ENCODE results near the gene EHD1. TPM values are rescaled to one million over a fixed set of nuclear protein-coding genes. Genes with fewer than 3 reads are reported as not detected.

EHD1 gene
- total RNA-seq, 1 donor from 2014 or later, result 52.5 TPM

DNA sequence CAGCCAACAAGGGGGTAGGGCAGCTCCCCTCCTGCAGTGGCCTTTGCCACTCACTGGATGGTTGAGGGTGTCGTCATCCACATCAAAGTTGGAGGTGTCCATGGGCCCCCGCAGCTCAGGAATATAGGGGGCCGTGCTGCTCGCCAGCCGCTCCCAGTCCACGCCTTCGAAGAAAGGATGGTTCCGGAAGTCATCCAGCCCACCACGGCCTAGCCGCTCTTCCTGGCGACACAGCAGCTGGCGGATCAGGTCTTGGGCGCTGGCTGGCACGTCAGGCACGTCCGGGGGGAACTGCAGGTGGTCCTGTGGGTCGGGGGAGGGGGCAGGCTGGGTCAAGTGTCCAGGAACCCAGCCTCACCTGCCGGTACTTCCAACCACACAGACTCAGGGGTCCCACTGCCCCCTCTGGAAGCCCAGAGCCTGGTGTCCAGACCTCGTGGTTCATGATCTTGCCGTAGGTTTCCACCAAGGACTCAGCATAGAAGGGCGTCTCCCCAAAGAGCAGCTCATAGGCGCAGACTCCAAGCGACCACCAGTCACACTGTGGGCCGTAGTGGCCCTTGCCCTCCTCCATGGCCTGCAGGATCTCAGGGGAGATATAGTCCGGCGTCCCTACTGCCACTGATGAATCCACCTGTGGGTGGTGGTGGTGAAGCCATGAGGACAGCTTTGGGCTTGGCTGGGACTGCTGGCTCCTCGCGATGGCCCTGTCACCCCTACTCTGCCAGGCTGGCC is 39.7 kb downstream of the EHD1 start:
- DNase-seq, result no peak

GRCh38 chr11:64837887-64838351 is 40.5 kb downstream of the EHD1 start:
- intact Hi-C loops (cut with micrococcal nuclease), result no loop called here
- no peak for ATAC-seq
- DNase-seq, result no peak

More for the DNA sequence above, 39.7 kb downstream of the EHD1 start:
- intact Hi-C loops (cut with micrococcal nuclease), result no loop called here
- no peak for ATAC-seq

- ATAC-seq (no peak), DNase-seq (no peak)
- intact Hi-C loops (cut with micrococcal nuclease), result no loop called here
Measured at GRCh38 chr11:64836448-64837072, 41.9 kb downstream of the EHD1 start.

DNA sequence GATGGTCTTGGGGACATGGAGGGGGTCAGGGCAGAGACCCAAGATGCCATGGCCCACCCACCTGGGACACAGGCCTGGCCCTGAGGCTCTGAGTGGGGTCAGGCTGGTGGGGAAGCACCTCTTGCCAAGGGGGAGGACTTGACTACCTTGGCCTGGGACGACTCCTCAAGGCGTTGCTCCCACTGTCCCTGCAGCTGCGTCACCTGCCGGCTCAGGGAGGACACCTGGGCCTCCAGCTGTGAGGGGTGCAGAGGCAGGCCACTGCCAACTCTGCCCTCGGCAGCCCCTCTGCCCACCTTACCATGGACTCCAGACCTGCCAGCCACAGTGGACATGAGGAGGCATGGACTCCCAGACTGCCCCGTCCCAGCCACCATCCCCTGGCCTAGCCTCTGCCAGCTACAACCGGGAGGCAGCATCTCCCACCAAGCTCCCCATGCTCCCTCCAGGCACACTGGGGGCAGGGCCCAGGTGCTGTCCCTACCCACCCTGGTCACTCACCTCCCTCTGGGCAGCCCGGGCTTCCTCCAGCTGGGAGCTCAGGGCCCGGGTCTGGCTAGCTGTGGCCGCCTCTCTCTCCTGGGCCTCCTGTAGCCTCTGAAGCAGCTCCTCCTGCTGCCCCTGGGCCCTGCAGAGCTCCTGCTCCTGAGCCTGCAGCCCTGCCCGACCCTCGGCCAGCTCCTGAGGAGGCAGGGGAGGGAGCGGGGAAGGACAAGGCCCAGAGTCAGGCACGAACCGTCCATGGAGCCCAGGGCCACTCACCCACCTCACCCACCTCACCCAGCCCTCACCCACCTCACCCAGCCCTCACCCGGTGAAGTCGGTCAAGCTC is 42.6 kb downstream of the EHD1 start:
- ATAC-seq, result no peak
- DNase-seq, result no peak
- intact Hi-C loops (cut with micrococcal nuclease), result no loop called here

- DNase-seq, result no peak
- intact Hi-C loops (cut with micrococcal nuclease), result no loop called here
- ATAC-seq, result no peak
Measured at GRCh38 chr11:64834723-64835615, 43.5 kb downstream of the EHD1 start.

DNA sequence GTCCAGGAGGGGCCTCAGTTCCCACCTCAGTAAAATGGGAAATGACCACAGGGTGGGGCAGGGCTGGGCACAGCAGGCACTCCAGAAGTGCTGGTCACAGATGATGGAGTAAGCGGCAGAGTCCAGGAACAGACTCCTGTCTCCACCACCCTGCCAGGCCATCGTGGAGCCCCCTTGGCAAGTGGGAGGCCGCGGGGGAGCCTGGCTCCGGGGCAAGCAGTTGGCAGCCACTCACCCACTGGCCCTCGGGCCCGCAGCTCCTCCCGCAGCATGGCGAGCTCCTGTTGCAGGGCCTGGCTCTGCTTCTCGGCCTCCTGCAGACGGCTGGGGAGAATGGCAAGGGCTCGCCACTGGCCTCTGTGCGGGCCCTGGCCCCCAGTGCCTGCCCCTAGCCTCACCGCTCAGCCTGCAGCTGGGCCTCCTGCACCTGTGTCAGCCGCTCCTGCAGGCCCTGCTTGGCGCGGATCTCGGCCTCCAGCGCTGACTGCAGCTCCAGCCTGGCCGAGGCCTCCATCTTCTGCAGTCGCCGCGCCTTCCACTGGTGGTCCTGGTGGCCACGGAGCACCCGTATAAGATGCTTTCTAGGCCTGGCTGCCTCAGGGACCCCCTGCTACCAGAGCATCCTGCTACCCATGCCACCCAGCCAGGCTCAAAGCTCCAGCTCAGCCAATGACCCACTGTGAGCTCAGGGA is 44.2 kb downstream of the EHD1 start:
- DNase-seq, result no peak
- intact Hi-C loops (cut with micrococcal nuclease), result no loop called here
- no peak for ATAC-seq

GRCh38 chr11:64833509-64833908 is 44.9 kb downstream of the EHD1 start:
- DNase-seq (no peak), ATAC-seq (no peak)
- intact Hi-C loops (cut with micrococcal nuclease), result no loop called here

DNA sequence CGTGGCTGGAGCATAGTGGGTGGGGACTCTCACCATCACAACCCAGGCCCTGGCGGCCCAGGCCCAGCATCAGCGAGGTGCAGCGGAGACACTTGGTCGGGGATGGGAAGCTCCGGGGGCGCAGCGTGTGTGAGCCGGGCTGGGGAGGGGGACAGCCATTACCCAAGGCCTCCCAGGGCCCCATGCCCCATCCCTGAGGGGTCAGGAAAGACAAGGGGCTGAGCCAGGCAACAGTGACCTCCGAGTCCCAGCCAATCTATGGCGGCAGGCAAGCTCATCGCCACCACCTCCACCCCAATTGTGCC is 45.3 kb downstream of the EHD1 start:
- ATAC-seq (no peak), DNase-seq (no peak)
- intact Hi-C loops (cut with micrococcal nuclease), result no loop called here

DNA sequence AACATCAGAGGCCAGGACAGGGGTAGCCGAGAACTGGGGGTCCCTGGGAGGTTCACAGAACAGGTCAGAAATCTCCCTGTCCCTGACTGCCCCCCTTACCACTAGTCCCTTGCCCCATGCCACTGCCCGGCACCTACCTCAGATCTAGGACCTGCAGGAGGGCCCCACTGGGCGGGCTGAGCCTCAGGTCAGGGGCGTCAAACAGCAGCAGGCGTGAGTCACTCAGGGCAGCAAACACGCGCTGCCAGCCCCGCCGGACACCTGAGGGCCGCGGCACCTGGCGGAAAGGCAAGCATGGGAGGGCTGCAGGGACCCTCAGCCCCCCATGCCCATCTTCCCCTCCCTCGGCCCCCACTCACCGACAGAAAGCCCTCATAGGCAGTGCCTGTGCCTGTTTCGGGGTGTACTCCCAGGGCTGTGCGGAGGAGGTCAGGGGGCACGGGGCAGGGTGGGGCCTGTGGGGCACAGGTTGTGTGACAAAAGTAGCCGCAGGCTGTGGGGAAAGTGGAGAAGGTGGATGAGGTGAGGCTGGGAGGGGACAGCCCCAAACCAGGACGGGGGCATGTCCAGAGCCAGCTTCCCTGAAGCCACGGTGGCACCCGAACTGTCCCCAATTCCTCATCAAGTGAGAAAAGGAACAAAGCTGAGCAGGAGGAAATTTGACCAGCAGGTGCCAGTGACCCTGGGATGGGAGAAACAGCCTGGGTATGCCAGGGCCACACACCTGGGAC is 45.8 kb downstream of the EHD1 start:
- ATAC-seq (no peak), DNase-seq (no peak)
- intact Hi-C loops (cut with micrococcal nuclease), result no loop called here

DNA sequence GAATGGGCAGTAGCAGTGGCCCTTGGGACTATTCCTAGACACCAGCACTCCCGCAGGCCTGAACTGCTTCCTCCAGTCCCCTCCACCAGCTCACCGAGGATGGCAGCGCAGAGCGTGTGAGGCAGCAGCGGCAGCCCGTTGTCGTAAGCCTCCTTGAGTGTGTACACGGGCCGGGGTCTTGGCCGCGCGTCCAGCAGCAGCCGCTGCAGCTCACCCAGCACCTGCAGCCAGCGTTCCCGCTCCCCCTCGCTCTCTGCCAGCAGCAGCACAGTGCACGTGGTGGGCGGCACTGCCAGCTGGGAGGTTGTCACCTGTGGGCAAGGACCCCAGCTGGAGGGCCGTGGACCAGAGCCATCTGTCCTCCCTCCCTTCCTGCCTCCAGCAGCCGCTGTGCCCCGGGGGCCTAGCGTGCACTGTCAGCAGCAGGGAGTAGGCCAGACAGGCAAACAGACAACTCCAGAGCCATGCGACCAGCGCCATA is 47.0 kb downstream of the EHD1 start:
- intact Hi-C loops (cut with micrococcal nuclease), result no loop called here
- no peak for ATAC-seq
- DNase-seq, result no peak

GRCh38 chr11:64829536-64830251 is 48.7 kb downstream of the EHD1 start:
- ATAC-seq (no peak), DNase-seq (no peak)
- intact Hi-C loops (cut with micrococcal nuclease), result no loop called here

- ATAC-seq (no peak), DNase-seq (no peak)
- intact Hi-C loops (cut with micrococcal nuclease), result no loop called here
Measured at GRCh38 chr11:64827451-64827839, 51.0 kb downstream of the EHD1 start.

- DNase-seq (no peak), ATAC-seq (no peak)
- intact Hi-C loops (cut with micrococcal nuclease), result no loop called here
Measured at GRCh38 chr11:64826578-64827450, 51.6 kb downstream of the EHD1 start.

DNA sequence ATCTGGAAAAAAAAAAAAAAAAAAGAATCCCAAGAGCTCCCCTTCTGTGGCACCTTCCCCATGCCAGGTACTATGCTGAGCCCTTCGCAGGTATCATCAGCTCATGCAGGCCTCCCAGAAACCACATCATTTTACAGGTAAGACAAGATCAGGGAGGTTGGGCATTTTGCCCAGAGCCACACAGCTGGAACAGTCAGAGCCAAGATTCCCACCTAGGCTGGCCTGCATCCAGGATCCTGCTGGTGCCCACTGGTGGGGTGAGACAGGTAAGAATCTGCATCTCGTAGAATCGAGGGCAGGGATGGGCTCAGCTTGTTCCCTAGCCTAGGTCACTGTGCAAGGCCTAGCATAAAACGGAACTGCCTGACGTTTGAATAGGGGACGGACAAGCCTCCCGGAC is 52.4 kb downstream of the EHD1 start:
- ATAC-seq, result no peak
- intact Hi-C loops (cut with micrococcal nuclease), result no loop called here
- DNase-seq, result no peak

DNA sequence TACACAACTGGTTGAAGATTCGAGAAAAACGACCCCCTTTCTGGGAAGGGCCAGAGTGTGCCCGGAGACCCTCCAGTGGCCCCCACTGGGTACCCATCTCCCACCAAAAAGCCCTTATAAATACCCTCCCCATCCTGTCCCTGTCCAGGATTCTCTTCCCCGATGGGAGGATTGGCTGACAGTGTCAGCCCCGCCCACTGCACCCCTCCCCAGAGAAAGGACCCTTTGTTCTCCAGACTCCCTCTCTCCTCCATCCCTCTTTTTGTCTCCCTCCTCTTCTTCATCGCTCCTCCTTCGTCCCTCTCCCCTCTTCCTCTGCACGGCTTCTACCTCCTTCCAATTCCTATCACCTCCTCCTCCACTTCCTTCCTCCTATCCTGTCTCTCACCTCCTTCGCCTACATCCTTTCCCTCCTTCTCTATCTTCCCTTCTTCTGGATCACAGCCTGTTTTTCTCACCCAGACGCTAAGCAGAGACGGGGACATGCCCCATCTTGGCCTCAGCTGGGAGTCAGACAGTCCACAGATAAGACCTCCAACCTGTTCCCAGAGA is 54.8 kb downstream of the EHD1 start:
- DNase-seq, result no peak
- ATAC-seq, result no peak
- intact Hi-C loops (cut with micrococcal nuclease), result no loop called here

DNA sequence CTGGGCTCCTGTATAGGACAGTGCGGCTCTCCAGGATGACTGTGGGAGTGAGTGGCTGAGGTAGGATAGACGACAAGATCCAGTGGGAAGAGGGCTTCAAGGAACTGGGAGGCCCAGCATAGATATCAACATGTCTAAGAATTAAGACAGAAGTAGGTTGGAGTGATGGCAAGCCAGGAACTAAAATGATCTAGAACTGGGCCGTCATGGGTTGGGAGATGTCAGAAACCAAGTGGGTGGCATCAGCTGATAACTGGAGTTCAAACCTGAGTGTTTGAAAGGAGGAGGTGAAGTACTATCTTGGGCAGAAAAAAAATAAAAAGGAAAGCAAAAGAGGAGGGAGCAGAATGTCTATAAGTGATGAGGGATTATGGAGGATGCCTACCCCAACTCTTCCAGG is 60.9 kb downstream of the EHD1 start:
- ATAC-seq, result no peak
- intact Hi-C loops (cut with micrococcal nuclease), result no loop called here
- DNase-seq, result no peak

Data from left ventricle myocardium superior (tissue), 1 donor.